GM12801 (cell line): Measurements from ENCODE around the gene KCTD13.

ENCODE experiments used
- TF ChIP-seq, protein P1 (sequence below): IDR thresholded peaks from one replicate; pipeline ENCODE4 v1.5.1; 2011; ENCODE audit warnings: control low read depth; ENCODE audit not compliant: insufficient read length; ENCODE audit errors: extremely low read depth

KCTD13 gene

DNA sequence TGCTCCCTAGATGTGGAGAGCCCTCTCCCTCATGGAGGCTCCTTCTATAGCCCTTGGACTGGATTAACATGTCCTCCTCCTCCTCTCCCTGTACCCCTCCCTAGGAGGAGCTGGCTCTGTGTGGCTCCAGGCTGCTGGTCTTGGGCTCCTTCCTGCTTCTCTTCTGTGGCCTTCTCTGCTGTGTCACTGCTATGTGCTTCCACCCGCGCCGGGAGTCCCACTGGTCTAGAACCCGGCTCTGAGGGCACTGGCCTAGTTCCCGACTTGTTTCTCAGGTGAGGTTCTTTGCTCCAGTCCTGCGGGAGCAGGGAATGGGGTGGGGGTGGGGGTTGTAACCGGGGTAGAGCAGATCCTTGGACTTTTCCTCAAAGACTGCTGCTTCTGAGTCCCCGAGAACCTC lies 45.3 kb upstream of the KCTD13 start:
- TF ChIP-seq, protein P1, sequence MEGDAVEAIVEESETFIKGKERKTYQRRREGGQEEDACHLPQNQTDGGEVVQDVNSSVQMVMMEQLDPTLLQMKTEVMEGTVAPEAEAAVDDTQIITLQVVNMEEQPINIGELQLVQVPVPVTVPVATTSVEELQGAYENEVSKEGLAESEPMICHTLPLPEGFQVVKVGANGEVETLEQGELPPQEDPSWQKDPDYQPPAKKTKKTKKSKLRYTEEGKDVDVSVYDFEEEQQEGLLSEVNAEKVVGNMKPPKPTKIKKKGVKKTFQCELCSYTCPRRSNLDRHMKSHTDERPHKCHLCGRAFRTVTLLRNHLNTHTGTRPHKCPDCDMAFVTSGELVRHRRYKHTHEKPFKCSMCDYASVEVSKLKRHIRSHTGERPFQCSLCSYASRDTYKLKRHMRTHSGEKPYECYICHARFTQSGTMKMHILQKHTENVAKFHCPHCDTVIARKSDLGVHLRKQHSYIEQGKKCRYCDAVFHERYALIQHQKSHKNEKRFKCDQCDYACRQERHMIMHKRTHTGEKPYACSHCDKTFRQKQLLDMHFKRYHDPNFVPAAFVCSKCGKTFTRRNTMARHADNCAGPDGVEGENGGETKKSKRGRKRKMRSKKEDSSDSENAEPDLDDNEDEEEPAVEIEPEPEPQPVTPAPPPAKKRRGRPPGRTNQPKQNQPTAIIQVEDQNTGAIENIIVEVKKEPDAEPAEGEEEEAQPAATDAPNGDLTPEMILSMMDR: no peak

DNA sequence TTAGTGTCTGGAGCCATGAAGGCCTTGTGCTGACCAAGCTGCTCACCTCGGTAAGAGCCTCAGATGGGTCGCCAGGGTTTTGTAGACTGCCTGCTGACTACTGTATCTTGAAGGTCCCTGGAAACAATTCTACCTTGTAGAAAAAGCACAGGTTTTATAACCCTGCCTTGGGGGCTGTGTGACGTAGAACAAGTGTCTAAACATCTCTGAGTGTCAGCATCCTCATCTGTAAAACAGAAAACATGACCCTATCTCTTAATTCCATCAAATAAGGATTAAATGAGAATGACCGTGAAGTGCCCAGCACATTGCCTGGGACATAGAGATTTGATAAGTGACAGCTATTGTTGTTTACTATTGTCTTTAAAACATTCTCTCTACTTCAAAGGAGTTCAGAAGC lies 42.2 kb upstream of the KCTD13 start:
- TF ChIP-seq, protein P1: no peak

DNA sequence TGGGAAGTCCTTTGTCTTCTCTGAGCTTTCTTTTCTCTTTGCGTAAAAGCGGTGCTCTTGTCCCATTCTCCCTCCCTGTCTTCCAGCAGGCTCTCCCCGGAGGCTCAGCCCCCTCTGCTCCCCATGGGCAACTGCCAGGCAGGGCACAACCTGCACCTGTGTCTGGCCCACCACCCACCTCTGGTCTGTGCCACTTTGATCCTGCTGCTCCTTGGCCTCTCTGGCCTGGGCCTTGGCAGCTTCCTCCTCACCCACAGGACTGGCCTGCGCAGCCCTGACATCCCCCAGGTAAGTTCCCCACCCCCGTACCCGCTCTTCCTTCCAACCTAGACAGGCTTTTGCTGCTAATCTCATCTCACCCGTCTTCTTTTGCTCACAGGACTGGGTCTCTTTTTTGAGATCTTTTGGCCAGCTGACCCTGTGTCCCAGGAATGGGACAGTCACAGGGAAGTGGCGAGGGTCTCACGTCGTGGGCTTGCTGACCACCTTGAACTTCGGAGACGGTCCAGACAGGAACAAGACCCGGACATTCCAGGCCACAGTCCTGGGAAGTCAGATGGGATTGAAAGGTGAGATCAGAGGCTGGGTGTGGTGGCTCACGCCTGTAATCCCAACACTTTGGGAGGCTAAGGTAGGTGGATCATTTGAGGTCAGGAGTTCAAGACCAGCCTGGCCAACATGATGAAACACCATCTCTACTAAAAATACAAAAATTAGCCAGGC lies 37.2 kb upstream of the KCTD13 start:
- TF ChIP-seq, protein P1: no peak

DNA sequence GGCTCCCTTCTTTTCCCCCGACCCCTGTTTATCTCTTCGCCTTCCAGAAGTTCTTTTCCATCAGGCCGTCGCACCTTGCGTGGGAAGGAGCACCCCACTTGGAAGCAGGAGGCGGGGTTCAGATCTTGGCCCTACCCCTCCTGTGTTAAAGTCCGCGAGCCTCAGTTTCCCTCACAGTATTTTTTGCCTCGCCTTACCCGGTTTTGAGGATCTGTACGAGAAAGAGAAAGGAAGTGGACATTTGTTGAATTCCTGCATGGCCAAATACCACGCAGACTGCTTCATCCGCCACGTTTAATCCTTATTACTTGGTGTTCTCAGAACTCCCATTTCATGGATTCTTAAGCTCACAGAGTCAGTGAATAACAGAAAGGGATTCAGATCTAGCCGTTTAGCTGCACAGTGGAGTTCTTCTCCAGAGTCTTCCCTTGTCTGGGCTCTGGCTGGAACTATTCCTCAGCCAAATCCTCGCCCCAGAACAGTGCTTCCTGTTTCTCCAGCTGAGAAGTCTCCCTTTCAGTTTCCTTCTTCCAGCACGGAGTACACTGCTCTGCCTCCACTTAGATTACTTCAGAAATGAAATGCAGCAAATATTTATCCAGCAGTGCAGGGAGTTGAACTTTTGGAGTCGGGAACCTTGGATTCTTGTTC lies 36.4 kb upstream of the KCTD13 start:
- TF ChIP-seq, protein P1: no peak

DNA sequence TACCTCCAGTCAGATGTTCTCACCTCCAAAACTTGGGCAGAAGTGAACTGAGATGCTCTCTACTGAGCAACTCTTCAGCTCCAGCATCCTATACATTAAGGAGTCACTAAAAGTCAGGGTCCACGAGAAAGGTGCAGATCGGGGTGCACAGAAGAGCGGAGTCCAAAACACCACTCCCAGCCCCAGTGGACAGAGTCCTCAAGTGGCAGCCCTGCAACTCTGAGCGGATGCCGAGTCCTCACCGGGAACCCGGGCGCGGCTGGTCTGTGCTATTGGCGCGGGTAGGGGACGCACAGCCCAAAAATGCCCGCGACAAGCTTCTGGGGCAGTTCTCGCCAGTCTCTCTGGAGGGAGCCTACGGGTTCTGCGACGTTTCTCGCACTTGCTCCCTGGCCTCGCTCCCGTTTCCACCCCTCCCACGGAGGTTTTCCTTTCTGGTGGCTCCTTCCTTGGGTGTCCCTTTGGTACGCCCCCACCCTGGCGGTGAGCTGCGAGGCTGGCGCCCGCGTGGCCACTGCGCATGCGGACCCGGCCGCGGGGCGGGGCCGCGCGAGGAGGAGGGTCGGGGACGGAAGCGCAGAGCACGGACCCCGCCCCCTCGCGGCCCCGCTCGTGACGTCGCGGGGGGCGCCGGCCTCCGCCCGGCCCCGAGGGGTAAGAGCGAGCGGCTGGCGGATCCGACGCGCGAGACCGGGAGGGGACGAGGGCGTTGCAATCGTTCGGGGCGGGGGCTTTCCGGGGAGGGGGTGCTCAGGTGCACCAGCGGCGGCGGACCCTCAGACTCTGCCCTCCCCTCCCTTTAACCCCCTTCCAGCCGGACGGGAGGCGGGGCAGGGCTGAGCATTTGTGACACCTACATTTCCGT lies 35.7 kb upstream of the KCTD13 start, which contains the start of gene TMEM219:
TSS of gene TMEM219 (plus strand) at position 601 of the 865 bp plus-strand sequence. CDS start 1,065 bp downstream, outside the sequence.
- TF ChIP-seq, protein P1: no peak

DNA sequence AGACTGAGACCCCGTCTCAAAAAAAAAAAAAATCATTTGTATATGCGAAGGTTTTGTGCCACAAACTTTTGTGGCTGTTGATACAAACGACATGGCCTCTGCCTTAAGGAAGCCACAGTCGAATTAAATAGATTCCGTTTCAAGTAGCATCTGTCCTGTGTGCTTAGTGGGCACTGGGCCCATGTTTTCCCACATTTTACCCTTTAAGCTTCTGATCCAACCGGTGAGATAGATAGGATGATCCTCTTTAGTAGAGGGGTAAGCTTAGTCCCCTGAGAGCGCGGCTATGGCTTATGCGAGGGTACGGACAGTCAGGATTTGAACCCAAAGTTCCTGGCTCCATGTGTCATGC lies 35.1 kb upstream of the KCTD13 start:
- TF ChIP-seq, protein P1: no peak

DNA sequence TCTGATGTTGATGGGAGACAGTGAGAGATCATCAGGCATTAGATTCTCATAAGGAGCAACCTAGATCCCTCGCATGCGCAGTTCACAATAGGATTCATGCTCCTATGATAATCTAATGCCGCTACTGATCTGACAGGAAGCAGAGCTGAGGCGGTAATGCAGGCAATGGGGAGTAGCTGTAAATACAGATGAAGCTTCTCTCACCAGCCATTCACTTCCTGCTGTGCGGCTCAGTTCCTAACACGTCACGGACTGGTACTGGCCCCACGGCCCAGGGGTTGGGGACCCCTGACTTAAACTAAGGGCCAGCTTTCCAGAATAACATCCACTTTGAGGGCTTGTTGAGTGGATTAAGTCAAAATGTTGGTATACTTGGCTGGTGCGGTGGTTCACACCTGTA lies 33.3 kb upstream of the KCTD13 start:
- TF ChIP-seq, protein P1: no peak
